Measurements from ENCODE around the gene TMEM132D. TPM values are rescaled to one million over a fixed set of nuclear protein-coding genes. Genes with fewer than 3 reads are reported as not detected.

Gene TMEM132D
- polyA plus RNA-seq, 1 experiment = 0.02 TPM

GRCh38 chr12:129494260-129494659 is 409.6 kb downstream of the TMEM132D start:
- TF ChIP-seq CTCF (IDR thresholded peaks at IDR 0.05; ENCODE audit: insufficient read depth, low read depth, low read length) = no peak
- Histone ChIP-seq H3K4me3 (ENCODE audit: low read depth, low read length) (no peak overlapping the region), H3K36me3 (ENCODE audit: control insufficient read depth, insufficient read depth, low read length) (no peaks in the 10 kb centered on the region), H3K27me3 (ENCODE audit: control insufficient read depth, insufficient read depth, low read length) (no peaks in the 10 kb centered on the region)
- ChIA-PET CTCF (no interaction called here), POLR2A (no interaction called here)
- no peak for DNase-seq (ENCODE audit: low read depth)

- ChIA-PET CTCF (no interaction called here), POLR2A (no interaction called here)
- no peak for TF ChIP-seq CTCF (IDR thresholded peaks at IDR 0.05; ENCODE audit: insufficient read depth, low read depth, low read length)
Measured at GRCh38 chr12:129489100-129489676, 414.6 kb downstream of the TMEM132D start.

GRCh38 chr12:129486931-129487330 is 416.9 kb downstream of the TMEM132D start:
- no peak overlapping the region for H3K4me3 ChIP-seq (ENCODE audit: low read depth, low read length)
- H3K27me3 ChIP-seq (ENCODE audit: control insufficient read depth, insufficient read depth, low read length) = no peaks in the 10 kb centered on the region
- H3K36me3 ChIP-seq (ENCODE audit: control insufficient read depth, insufficient read depth, low read length) = no peaks in the 10 kb centered on the region
- CTCF ChIA-PET = no interaction called here
- POLR2A ChIA-PET = no interaction called here
- no peak for TF ChIP-seq CTCF (IDR thresholded peaks at IDR 0.05; ENCODE audit: insufficient read depth, low read depth, low read length)
- no peak for DNase-seq (ENCODE audit: low read depth)

More at GRCh38 chr12:129489100-129489676, 414.6 kb downstream of the TMEM132D start:
- Histone ChIP-seq H3K27me3 (ENCODE audit: control insufficient read depth, insufficient read depth, low read length) (no peaks in the 10 kb centered on the region), H3K36me3 (ENCODE audit: control insufficient read depth, insufficient read depth, low read length) (no peaks in the 10 kb centered on the region), H3K4me3 (ENCODE audit: low read depth, low read length) (no peak overlapping the region)
- DNase-seq (ENCODE audit: low read depth) = no peak

DNA sequence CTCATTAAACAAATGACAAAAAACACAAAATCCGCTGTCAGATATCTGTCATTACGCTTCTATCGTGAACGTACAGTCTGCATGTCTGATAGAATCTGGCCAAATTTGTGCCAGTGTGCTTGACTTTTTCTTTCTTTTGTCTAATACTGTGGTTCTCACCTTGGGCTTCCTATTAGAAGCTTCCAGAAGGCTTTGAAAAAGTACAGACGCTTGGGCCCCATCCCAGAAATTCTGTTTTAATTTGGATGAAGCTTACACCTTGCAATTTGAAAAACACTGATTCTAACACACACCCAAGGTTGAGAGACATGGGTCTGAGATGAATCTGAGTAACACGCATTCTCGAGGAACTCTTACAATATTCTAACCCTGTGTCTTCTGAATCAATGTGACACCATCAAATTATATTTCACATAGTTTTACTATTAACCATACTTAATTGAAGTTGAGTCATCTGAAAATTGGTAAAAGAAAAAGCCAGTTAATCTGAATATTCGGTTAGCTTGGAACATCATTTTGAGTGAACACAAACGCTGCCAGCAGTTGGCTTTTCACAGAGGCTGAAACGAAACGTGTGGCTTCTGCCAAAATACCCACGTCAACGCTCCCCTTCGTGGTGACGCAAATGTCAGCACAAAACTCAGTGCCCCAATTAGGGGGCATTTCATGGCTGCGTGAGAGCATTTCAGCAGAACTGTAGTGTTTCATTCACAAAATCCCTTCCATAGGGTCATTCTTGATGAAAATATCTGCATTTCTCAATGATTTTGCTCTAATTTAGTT is 420.5 kb downstream of the TMEM132D start:
- CTCF ChIA-PET = interaction anchor here (0.7 to 1.3 kb wide), 2 partner anchors 15 to 785 kb away, joined by 3 read pairs; no protein-coding TSS in a partner anchor
- TF ChIP-seq CTCF (IDR thresholded peaks at IDR 0.05; ENCODE audit: insufficient read depth, low read depth, low read length) = no peak
- Histone ChIP-seq H3K36me3 (ENCODE audit: control insufficient read depth, insufficient read depth, low read length) (no peaks in the 10 kb centered on the region), H3K27me3 (ENCODE audit: control insufficient read depth, insufficient read depth, low read length) (no peaks in the 10 kb centered on the region), H3K4me3 (ENCODE audit: low read depth, low read length) (no peak overlapping the region)
- POLR2A ChIA-PET = no interaction called here
- DNase-seq (ENCODE audit: low read depth) = no peak

- no peak for DNase-seq (ENCODE audit: low read depth)
- CTCF ChIA-PET = no interaction called here
- POLR2A ChIA-PET = no interaction called here
- Histone ChIP-seq H3K36me3 (ENCODE audit: control insufficient read depth, insufficient read depth, low read length) (no peaks in the 10 kb centered on the region), H3K27me3 (ENCODE audit: control insufficient read depth, insufficient read depth, low read length) (no peaks in the 10 kb centered on the region), H3K4me3 (ENCODE audit: low read depth, low read length) (no peak overlapping the region)
- no peak for TF ChIP-seq CTCF (IDR thresholded peaks at IDR 0.05; ENCODE audit: insufficient read depth, low read depth, low read length)
Measured at GRCh38 chr12:129481921-129482320, 421.9 kb downstream of the TMEM132D start.
